Gastroesophageal sphincter (tissue), 4 donors: ENCODE measurements around the gene GPR173. TPM values are rescaled to one million over a fixed set of nuclear protein-coding genes. Genes with fewer than 3 reads are reported as not detected.

Experiments
- ATAC-seq: fragments of 150-250 bp; one replicate; pipeline ENCODE4 v1.9.1; 2016; ENCODE audit warnings: mild to moderate bottlenecking, moderate library complexity
- H3K27ac ChIP-seq, 4 donors: fragments of 200-600 bp; sonication (generic) in 3 of 4; 1 replicate in 3 of 4; 2 replicates in 1 of 4; pipeline ENCODE4 v1.5.1; 2016 to 2019
- H3K27me3 ChIP-seq: fragments of 200-600 bp; sonication (generic); one replicate; pipeline ENCODE4 v1.5.1; 2019
- H3K36me3 ChIP-seq, 2 donors: fragments of 200-600 bp; sonication (generic); one replicate each; pipeline ENCODE4 v1.5.1; 2019; ENCODE audit warnings: control low read depth in 1 of 2
- H3K4me1 ChIP-seq, 3 donors: fragments of 200-600 bp; sonication (generic); 1 replicate in 2 of 3; 2 replicates in 1 of 3; pipeline ENCODE4 v1.5.1; 2016 to 2019; ENCODE audit warnings: control low read depth in 2 of 3
- H3K4me3 ChIP-seq, 2 donors: fragments of 200-600 bp; sonication (generic); one replicate each; pipeline ENCODE4 v1.5.1; 2019; ENCODE audit warnings: mild to moderate bottlenecking in 1 of 2, moderate library complexity in 1 of 2
- H3K9me3 ChIP-seq, 3 donors: fragments of 200-600 bp; sonication (generic); one replicate each; pipeline ENCODE4 v1.5.1; 2017 to 2019; ENCODE audit warnings: control low read depth in 2 of 3
- EP300 ChIP-seq: sonication (generic); formaldehyde crosslinking; IDR thresholded peaks from one replicate; pipeline ENCODE4 v1.6.1; 2017; ENCODE audit warnings: antibody characterized with exemption, mild to moderate bottlenecking
- POLR2A ChIP-seq, 2 donors: fragments of 450-650 bp; IDR thresholded peaks; one replicate each; pipeline ENCODE4 v1.6.1; 2017; ENCODE audit warnings: antibody characterized with exemption in 2 of 2, mild to moderate bottlenecking in 2 of 2, moderate library complexity in 1 of 2
- POLR2AphosphoS5 ChIP-seq: sonication (generic); formaldehyde crosslinking; IDR thresholded peaks from one replicate; pipeline ENCODE4 v1.6.1; 2017; ENCODE audit warnings: antibody characterized with exemption
- WGBS, 2 donors: methylation state at CpG; one replicate each; pipeline ENCODE4 v1.1.5; 2018; ENCODE audit warnings: low coverage in 1 of 2; 5-methylcytosine and 5-hydroxymethylcytosine counted together
- total RNA-seq, 4 donors: library from RNA; depleted of rRNA; stranded (reverse); fragments of >200 nt; gene quantifications; one replicate each; pipeline ENCODE4 v1.1.0, GENCODE V29; 2016
- TF ChIP-seq, protein P1 (sequence below), 4 experiments: fragments of 200-600 bp in 2 of 4; fragments of 450-650 bp in 2 of 4; sonication (generic) in 1 of 4; IDR thresholded peaks; one replicate each; pipeline ENCODE4 v1.5.1; 2017 to 2019; ENCODE audit warnings: antibody characterized with exemption in 4 of 4, mild to moderate bottlenecking in 2 of 4, moderate library complexity in 2 of 4

The GPR173 gene
- total RNA-seq, 4 donors from 2014 or later, result 0.67 to 2.5 (median 0.99) TPM

DNA sequence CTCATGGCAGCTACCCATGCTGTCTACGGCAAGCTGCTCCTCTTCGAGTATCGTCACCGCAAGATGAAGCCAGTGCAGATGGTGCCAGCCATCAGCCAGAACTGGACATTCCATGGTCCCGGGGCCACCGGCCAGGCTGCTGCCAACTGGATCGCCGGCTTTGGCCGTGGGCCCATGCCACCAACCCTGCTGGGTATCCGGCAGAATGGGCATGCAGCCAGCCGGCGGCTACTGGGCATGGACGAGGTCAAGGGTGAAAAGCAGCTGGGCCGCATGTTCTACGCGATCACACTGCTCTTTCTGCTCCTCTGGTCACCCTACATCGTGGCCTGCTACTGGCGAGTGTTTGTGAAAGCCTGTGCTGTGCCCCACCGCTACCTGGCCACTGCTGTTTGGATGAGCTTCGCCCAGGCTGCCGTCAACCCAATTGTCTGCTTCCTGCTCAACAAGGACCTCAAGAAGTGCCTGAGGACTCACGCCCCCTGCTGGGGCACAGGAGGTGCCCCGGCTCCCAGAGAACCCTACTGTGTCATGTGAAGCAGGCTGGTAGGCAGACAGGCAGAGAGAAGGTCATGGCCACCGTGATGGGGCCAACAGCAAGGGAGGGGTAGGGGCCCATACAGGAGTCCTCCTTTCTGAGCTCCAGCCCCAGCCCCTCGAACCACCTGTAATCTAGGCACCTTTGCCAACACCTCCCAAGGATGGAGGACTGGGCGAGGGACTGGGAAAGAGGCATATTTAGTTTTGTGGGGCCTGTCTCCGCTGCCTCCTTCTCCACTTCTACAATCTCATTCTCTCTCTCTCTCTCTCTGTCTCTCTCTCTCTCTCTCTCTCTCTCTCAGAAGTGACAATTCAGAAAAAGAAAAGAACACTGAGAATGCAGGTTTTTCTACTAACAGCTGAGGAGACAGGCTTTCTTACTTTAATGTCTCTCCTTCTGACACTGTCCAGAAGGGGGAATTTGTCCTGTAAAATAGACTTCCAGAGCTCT is 28.9 kb downstream of the GPR173 start:
- no peaks in the 10 kb centered on the region for H3K36me3 ChIP-seq
- TF ChIP-seq, protein P1, sequence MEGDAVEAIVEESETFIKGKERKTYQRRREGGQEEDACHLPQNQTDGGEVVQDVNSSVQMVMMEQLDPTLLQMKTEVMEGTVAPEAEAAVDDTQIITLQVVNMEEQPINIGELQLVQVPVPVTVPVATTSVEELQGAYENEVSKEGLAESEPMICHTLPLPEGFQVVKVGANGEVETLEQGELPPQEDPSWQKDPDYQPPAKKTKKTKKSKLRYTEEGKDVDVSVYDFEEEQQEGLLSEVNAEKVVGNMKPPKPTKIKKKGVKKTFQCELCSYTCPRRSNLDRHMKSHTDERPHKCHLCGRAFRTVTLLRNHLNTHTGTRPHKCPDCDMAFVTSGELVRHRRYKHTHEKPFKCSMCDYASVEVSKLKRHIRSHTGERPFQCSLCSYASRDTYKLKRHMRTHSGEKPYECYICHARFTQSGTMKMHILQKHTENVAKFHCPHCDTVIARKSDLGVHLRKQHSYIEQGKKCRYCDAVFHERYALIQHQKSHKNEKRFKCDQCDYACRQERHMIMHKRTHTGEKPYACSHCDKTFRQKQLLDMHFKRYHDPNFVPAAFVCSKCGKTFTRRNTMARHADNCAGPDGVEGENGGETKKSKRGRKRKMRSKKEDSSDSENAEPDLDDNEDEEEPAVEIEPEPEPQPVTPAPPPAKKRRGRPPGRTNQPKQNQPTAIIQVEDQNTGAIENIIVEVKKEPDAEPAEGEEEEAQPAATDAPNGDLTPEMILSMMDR (IDR thresholded peaks at IDR 0.05), result no peak
- no peak for TF ChIP-seq POLR2A (IDR thresholded peaks at IDR 0.05)
- TF ChIP-seq EP300, result no peak
- TF ChIP-seq POLR2AphosphoS5, result no peak
- no peaks in the 10 kb centered on the region for H3K9me3 ChIP-seq
- H3K4me1 ChIP-seq, result peaks cover 0 to 3% (median 0%) of the 10 kb centered on the region in 3 donors
- no peaks in the 10 kb centered on the region for H3K27me3 ChIP-seq
- no peak overlapping the region for H3K27ac ChIP-seq
- no peak overlapping the region for H3K4me3 ChIP-seq
- ATAC-seq, result no peak
- WGBS, 2 donors, result 70 to 100% methylated on average over 4 to 5 of the region's 27 CpGs

DNA sequence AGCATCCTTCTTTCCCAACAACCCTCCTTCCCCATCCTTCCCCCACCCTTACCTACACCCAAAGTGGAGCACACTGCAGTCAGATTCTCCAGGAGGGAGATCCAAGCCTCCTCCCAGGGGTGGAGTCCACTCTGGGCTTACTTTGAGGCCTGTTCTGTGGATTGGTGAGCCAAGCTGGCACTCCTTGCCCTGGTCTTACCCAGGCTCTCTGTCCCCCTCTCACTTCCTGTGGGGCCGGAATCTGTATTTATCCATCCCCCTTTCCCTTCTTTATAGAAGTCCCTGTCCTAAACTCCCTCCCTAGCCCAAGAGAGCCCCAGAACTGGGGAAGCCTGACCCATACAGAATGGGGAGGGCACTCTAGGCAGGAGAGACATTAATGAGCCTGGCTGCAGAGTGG is 30.4 kb downstream of the GPR173 start:
- no peak for ATAC-seq
- TF ChIP-seq EP300, result no peak
- no peak for TF ChIP-seq POLR2AphosphoS5
- TF ChIP-seq, protein P1 (IDR thresholded peaks at IDR 0.05), result no peak
- TF ChIP-seq POLR2A (IDR thresholded peaks at IDR 0.05), result no peak
- H3K36me3 ChIP-seq, result no peaks in the 10 kb centered on the region
- peaks cover 0 to 4% (median 0%) of the 10 kb centered on the region in 3 donors for H3K4me1 ChIP-seq
- H3K27me3 ChIP-seq, result no peaks in the 10 kb centered on the region
- H3K27ac ChIP-seq, result peak overlapping the region in 1 of 4 donors; percentile 96
- H3K9me3 ChIP-seq, result no peaks in the 10 kb centered on the region
- WGBS, 2 donors, result 80% methylated on average over 1 of the region's 1 CpG; no CpG with 5 or more reads in 1 of the 2 donors
- no peak overlapping the region for H3K4me3 ChIP-seq

DNA sequence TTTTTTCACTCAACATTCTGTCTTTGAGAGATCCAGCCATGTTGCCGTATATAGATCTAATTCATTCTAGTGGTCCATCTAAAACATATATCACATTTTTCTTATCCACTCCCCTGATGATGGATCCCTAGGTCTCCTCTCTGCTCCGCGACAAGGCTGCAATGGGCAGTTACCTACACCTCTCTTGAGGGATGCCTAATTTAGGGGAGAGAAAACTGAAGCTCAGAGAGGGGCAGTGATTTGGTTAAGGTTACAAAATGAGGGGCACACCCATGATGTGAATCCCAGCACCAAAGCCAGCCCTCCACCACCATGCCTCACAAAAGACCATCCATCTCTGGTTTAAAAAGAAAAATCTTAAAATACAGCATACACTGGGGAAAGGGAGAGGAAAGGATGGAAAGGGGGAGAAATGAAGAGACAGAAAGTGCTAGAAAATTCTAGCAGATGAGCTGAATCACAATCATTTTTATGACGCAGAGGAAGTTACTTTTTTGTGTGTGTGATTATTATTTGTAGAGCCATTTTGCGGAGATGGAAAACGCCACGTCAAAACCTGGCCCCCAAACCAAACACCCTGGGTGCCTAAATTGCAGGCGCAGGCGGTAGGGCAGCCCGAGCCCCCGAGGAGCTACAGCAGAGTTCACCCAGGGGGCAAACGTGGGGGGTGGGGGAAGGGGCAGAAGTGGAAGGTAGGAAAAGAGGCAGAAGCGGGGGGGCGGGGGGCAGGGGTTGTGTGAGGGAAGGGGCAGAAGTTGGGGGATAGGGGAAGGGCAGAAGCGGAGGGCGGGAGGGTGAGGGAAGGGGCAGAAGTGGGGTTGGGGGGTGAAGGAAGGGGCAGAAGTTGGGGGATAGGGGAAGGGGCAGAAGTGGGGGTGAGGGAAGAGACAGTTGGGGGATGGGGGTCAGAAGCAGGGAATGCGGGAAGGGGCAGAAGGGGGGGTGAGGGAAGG is 32.3 kb downstream of the GPR173 start:
- 0 to 56% methylated on average over 1 to 7 of the region's 17 CpGs for WGBS, 2 donors
- ATAC-seq, result no peak
- no peak for TF ChIP-seq POLR2AphosphoS5
- no peak for TF ChIP-seq POLR2A (IDR thresholded peaks at IDR 0.05)
- no peak for TF ChIP-seq EP300
- no peaks in the 10 kb centered on the region for H3K9me3 ChIP-seq
- H3K36me3 ChIP-seq, result peaks cover 0 to 19% of the 10 kb centered on the region in 2 donors
- H3K4me1 ChIP-seq, result peaks cover 0 to 24% (median 0%) of the 10 kb centered on the region in 3 donors
- peak overlapping the region; percentile 86 to 96 (median 90) for H3K27ac ChIP-seq
- H3K27me3 ChIP-seq, result no peaks in the 10 kb centered on the region
- H3K4me3 ChIP-seq, result peak overlapping the region; percentile 23 to 80

GRCh38 chrX:53081925-53082772 is 33.6 kb downstream of the GPR173 start, which contains the start of gene TSPYL2:
TSPYL2 (plus strand) TSS chrX:53082367; CDS start chrX:53082499, 132 bp downstream.
- Histone ChIP-seq H3K36me3 (peaks cover 0 to 26% of the 10 kb centered on the region in 2 donors), H3K9me3 (no peaks in the 10 kb centered on the region), H3K4me1 (peaks cover 0 to 36% (median 0%) of the 10 kb centered on the region in 3 donors), H3K4me3 (peak within 1 kb of the TSS; percentile 80 to 96), H3K27me3 (no peaks in the 10 kb centered on the region), H3K27ac (peak within 1 kb of the TSS; percentile 93 to 97 (median 96))
- peak; percentile 95 for ATAC-seq
- 0 to 24% methylated on average over 9 of the region's 86 CpGs for WGBS, 2 donors
- TF ChIP-seq POLR2A (IDR thresholded peaks at IDR 0.05) (peak; percentile 100), POLR2AphosphoS5 (peak; percentile 100), EP300 (no peak)
- TF ChIP-seq, protein P1 (IDR thresholded peaks at IDR 0.05), result peak in 1 of 4 experiments; percentile 11
